Hippocampal formation (tissue), 2 donors: ENCODE measurements around the gene SH3RF3.

Experiments
- DNase-seq, 2 donors: peaks; one replicate each; lab custom pipeline; 2025; lab: John Stamatoyannopoulos, UW

SH3RF3 gene

DNA sequence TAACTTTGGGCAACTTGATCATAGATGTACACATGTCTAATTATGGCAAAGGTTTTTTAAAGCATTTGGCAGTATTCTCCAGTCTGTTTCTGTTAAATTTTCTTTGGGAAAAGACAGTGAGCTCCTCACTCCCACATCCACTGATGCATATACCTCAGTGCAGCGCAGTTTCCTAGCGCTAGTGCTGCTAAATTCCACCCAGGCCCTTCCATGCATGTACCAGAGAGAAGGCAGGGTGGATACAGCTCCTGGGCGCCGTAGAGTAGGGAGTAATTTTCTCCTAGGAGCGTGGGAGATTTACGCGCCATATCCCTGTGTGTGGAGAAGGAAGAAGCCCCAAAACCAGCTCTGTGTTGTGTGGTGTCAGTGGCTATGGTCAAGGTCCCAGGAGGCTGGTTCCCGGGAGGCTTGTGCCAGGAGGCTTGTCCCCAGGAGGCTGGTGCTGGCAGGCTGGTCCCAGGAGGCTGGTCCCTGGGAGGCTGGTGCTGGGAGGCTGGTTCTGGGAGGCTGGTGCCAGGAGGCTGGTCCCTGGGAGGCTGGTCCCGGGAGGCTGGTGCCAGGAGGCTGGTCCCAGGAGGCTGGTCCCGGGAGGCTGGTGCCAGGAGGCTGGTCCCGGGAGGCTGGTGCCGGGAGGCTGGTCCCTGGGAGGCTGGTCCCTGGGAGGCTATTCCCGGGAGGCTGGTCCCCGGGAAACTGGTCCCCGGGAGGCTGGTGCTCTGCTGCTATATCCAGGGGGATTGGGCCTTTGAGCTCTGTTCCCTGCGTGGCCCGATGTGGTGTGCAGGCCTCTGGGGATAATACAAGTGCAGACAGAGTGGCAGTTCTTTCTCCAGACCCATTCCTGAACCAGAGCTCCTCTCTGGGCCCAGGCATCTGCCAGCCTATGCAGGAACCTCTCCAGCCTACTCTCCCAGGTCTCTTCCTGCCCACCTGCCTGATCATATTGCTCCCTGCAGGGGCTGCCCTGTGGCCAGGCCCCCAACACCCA is 323.6 kb downstream of the SH3RF3 start:
- no peak for DNase-seq

DNA sequence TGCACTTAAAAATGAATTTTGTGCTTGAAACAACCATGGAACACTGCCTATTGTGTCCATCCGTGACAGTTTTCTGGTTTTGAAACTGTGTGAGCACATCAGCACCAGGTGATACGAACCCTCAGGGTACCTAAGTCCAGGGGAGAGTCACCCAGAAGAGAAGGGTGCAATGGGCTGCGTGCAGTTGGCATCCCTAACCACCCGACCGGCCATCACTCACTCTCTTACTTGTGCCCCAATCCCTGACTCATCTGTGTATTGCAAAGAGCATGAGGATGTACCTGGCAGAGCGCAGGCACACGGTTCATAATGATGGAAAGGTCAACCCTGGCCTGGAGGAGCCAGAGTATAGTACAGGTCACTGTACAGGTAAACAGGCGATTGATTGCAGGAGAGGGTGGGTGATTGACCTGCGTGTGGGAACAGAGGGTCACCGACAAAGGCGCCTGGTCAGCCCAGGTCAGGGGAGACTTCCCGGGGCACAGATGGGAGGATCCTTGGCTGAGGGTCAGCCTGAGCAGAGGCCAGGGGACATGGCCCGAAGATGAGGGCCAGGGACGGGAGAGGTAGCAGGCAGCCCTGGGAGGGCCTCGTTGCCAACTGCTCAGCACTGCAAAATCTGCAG is 324.5 kb downstream of the SH3RF3 start:
- no peak for DNase-seq

DNA sequence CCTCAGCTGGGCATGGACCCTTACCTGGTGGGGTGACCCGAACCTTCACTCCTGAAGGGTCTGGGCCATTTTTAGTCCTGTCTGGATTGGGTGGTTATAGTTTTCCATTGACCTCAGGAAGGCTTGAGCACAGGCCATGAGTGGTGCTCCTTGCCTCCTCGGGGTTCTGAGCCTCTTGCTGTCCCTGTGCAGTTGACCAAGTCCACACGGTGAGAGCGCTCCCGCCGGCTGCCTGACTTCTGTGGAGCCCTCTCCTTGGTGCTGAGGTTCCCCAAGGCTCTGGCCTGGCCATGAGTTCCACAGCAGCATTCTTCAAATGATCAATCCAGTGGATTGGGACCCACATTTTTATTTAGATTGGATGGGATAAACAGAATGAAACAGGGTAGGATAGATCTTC is 325.3 kb downstream of the SH3RF3 start:
- no peak for DNase-seq

DNA sequence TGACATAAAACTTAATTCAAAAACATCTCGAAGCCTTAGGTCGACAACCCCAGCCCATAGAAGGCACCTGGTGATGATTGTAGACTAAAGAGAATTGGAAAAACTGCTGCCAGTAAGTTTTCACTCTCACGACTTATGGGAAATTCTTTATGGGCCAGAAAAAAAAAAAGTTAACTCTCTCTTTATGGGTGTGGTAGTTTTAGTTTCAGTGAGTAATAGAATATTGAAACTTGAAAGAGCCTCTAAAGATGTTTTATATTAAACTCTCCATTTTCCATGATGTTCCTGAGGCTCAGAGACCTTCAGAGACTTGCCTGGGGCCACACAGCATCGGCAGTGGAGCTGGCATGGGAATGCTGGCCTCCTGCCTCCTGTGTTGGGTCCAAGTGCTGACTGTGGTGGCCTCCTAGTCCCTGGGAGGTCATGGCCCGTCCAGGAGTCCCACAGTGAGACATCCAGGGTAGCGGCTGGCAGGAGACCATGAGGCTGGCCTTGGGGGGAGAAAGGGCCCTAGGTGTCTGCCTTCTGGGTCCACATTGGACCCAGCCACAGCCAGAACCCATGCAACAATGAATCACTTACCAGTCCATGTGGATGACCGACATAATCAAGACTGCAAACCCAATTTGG is 325.9 kb downstream of the SH3RF3 start:
- no peak for DNase-seq

DNA sequence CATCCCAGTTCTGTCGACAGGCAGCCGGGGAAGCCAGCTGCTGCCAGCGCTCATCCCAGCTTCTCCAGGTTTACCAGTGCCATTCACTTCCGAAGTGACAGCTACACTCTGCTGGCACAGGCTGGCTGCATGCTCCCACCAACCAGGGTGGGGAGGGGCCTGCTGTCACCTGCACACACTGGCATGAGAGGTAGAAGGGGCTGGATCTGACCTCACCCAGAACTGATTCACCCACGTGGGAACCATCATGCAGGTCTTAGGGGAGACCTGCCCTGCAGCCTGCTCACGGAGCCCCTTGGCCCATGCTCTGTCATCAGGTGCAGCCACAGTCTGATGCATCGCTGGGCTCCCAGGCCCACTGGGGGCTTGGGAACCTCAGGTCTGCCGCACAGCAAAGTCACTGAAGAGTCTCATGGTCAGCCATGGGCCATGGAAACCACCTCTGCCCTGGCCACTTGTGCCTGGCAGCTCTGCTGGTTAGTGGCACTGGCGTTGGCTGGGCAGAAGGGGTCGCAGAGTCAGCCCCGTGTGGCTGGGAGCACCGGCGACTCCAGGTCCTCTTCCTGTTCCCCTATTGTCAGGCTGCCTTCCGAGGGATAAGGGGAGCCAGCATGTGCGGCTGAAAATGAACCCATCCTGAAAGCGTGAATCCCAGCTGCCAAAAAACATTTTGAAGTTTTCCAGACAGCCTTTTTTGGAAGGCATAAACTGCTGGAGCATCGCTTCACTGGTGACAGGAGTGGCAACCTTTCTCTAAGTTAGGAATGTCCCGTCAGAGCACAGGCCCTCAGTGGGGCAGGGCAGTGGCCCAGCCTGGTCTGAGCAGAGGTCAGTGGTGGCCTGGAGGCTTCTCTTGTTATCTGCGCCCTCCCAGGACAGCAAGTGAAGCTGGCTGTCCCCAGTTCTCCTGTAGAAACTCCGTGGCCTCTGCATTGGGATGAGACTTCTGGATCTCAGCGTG is 327.0 kb downstream of the SH3RF3 start:
- no peak for DNase-seq

DNA sequence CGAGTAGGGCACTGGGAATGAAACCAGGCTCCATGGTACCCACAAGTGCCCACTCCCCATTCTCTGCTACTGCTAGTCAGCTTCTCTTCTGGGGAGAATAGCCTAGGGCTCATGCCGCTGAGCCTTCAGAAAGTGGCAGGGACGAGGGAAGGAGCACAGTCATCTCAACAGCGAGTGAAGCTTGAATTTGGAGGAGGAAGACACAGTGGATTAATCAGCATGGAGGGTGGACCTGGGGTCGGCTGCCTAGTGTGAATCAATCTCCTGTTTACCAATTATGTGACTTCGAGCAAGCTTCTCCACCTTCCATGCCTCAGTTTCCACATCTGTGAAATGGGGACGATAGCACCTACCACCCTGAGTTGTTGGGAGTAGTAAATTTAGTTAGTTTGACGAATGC is 327.8 kb downstream of the SH3RF3 start:
- DNase-seq, result no peak

DNA sequence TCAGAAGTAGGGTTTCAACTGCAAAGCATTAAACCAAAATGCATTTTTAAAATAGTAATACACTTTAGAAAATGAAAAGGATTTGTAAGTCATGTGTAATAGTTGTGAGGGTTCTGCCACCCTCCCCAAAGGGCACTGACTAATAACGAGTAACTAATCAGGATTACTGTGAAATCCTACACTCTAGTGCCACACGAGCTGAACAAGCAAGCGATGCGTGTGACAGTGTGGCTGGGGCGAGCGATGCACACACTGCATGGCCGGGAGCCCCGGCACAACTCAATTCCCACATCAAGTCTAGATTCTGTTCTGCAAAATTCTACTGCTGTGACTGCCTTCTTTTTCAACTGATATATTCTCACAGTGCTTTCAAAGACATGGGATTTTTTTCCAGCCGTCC is 328.4 kb downstream of the SH3RF3 start:
- DNase-seq, result no peak

DNA sequence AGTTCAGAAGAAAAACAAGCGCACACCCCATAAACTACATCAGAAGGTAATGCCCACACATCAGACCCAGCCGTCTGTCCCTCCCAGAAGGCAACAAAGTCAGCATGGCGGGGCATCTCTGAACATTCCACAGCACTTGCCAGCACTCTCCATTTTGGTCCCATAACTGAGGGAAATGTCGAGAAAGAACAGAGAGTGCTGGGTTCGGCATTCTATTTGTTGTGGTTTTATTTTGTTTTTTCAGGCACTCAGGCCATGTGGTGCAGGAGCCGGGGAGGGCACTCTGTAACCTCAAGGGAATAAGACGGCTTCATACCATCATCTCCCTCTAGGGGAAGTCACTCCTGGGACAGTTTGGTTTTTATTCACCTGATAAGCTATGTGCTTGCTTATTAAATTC is 328.8 kb downstream of the SH3RF3 start:
- DNase-seq, result no peak

DNA sequence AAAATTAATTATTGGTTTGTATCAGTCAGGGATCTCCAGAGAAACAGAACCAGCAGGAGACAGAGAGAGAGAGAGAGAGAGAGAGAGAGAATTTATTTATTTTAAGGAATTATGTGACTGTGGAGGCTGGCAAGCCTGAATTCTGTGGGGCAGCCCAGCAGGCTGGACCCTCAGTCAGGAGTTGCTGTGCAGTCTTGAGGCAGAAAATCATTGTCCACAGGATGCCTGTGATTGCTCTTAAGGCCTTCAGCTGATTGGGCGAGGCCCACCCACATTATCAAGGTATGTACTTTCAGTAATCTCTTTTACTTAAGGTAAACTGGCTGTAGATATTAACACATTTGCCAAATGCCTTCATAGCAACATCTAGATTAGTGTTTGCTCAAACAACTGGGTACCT is 329.5 kb downstream of the SH3RF3 start:
- DNase-seq, result no peak

DNA sequence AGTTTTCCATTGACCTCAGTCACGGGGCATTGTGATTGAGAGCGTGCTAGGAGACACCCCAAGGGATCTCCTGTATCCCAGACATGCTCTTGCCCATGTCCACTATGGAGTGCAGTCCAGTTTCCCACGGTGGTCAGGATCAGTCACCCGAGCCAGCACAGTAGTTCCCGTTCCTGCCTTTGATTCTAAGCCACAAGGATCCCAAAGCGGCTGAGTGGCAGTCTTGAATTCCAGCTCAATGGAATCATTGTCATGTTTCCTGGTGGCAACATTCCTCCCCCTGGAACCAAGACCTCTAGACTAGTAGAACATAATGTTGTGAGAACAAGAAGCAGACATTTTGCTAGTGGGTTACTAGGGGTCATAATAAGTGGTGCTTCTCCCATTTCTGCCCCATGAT is 330.5 kb downstream of the SH3RF3 start:
- DNase-seq, result no peak

DNA sequence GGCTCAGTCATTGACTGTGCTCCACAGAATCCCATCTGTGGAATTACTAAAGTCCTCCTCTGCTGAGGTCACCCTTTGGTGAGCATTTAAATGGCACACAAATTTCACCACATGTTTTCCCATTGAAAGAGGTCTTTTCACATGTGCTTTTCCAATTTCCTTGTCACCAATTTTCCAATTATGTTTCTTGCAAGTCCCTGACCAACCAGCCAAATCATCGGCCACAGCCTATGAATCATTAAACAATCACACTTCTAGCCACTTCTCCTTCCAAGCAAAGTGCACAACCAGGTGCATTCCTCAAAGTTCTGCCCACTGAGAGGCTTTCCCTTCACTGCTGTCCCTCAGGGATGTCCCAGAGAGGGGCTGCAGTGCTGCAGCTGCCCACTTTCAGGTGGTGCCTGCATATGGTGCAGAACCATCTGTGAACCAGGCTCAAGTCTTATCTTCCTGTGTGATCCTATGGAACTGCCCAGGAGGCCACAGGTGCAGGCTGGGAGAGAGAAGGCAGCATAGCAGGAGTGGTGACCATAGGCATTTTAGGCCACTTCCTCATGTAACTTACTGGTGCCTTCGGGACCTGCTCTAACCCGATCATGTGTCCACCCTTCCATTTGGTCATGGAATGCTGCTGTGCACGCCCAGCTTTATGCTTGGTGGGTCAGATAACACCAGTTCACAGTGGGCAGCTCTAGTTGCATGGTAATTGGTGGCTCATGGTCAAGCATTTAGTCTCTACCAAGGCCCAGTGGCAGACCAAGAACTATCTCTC is 331.7 kb downstream of the SH3RF3 start:
- DNase-seq, result no peak

DNA sequence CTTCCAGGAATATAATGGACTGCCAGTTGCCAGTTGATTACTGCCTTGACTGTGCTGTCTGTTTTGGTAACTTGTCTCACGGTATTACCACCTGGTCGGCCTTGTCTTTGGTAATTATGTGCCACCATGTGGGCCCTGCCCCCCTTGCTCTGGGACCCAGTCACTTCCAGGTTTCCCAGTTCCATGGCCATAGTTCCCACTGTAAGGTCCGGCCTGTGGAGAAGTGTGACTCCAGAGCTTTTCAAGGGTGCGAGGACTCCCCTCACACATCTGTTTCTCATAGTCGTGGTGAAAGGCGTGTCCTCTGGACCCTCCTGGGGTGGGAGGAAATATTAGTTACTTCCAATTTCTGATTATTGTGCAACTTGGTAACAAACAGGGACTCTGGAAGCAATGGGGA is 334.2 kb downstream of the SH3RF3 start:
- DNase-seq, result no peak

DNA sequence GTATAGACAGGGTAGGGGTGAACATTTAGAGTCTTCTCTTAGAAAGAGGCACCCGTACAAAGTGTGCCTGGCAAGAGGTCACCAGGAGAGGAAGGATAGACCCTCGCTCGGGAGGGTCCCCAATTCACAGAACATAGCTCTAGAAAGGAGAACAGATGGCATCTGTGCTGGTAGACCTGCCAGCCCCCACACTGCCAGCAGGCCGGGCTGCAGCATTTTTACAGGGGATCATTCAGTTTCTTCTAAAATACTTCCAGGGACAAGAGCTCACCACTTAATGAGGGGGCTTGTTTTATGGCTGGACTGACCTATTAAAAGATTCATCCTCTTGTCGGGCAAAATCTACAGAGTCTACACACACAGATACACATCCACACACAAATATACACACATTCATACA is 334.9 kb downstream of the SH3RF3 start:
- DNase-seq, result no peak

DNA sequence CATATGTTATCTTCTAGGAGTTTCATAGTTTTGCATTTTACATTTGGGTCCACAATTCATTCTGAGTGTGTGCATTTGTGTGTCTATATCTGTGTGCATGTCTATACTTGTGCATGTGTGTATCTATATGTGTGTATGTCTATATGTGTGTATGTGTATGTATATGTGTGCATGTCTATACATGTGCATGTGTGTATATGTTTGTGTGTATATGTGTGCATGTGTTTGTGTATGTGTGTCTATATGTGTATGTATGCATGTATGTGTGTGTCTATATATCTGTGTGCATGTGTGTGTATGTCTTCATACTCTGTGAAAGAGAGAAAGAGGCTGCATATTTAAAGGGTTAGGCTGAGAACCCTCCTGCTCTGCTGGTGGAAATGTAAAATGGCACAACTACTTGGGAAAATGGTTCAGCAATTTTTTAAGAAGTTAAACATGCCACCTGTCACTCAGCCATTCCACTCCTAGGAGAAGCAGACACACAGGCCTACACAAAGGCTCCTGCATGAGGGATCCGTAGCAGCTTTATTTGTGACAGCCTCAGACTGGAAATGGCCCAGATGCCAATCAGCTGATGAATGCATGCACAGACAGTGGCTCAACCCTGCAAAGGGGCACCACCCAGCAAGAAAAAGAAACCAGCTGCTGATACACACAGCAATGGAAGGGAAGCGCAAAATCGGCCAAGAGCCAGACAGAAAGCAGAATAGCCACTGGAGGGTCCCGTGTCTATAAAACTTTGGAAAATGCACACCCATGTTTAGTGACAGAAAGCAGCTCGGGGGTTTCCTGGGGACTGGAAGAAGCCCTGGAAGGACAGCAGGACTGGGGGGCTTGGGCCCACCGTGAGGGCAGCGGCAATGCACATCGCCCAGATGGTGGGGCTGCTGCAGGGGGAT is 337.9 kb downstream of the SH3RF3 start:
- peak; percentile 17 to 68 for DNase-seq

DNA sequence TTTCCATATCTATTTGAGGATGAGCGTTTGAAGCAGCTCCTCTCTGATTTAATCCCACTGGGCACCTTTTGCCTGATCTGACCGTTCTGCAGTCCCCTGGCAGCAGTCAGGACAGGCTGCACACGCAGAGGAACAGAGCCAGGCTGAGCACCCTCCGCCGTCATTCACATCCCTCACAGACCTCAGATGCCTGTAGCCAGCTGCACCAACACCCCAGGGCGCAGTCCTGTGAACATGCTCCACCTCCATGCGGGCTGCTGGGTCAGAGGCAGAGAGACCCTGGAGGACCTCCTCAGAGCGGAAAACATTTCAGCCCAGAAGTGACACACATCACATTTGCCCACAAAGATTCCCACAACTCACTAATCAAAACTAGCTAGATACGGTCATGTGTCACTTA is 338.7 kb downstream of the SH3RF3 start:
- DNase-seq, result no peak

DNA sequence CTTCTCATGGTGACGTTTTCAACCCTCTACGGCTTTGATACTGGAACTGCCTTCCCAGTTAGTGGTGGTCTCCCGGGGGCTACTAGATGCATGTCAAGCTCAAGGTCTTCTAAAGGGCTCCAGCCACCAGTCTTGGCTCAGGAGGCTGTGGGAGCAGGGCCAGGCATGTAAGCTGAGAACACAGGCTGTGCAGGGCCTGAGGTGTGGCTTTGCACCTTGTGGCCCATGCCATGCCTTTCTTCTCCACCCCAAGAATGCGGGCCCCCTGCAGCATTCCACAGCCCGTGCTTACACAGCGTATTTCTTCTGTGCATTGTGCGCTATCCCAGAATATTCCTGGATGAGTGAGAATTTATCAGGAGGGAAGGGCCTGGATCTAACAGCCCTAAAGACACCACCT is 339.9 kb downstream of the SH3RF3 start:
- DNase-seq, result no peak

DNA sequence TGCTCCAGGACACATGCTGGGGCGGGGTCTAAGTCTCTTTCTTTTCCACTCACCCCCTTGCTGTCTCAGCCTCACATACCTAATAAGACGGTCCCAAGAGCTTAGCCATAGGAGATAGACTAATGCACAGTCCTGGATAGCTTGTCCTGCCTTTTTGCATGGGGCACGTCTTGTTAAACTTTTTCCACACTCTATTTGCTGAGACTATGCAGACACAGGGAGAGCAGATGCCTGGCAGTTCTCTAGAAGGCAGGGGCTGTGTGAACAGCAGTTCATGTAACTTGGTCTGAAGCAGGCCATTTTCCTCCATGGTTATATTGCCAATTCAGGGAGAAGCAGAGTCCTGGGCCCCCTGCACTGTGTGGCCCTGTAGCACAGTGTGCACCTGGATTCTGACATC is 342.7 kb downstream of the SH3RF3 start:
- DNase-seq, result no peak

DNA sequence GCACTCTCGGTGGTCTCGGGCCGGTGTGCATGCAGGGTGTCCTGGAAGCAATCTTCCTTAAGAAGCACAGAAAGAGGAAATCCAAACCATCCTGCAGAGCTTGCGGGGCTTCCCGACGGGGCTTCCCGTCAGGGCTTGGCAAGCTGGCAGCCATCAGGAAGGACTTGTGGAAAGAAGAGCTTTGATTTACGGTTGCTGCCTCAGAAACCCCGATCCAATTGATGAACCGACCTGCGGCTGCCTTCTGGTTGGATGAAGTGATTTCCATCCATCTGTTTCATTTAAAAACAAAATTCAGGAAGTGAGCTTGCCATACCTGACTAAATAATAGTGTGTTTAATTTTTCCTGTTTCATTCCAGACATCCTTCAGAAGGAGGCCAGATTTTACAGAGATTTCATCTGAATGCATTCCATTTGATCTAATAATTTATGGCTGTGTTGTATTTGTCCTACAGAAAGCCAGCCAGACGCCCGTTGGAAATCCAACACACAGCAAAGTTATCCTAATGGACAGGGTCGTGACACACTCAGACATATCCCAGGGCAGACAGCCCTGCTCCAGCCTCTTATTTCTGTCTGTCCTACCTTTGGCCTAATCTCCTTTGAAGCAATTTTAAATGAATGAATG is 343.4 kb downstream of the SH3RF3 start:
- no peak for DNase-seq

DNA sequence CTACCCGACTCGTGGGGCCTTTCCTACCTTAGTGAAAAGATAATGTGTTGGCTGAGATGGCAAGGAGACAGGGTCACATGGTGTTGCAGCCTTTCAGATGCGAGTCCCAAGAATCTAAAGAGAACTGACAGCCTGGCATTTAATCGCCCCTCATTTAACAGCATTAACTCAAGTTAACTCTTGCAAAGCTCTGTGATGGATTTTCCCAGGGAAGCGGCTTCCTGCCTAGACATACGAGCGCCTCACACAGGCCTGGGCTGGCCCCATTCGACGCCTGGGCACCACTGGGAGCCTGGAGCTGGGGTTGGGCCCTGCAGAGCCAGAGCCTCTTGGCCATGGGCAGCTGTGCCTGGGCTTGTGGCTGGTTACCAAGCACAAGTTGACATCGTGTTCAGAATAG is 344.0 kb downstream of the SH3RF3 start:
- no peak for DNase-seq
